OCI-M2 (cell line): ENCODE measurements around the gene CDKAL1.

Source experiments
- DNase-seq: peaks from one replicate; lab custom pipeline; 2025; ENCODE audit not compliant: unreplicated experiment; lab: John Stamatoyannopoulos, UW

The CDKAL1 gene

GRCh38 chr6:20946022-20946421 lies 411.8 kb downstream of the CDKAL1 start:
- no peak for DNase-seq

GRCh38 chr6:20946890-20947289 lies 412.6 kb downstream of the CDKAL1 start:
- DNase-seq: no peak

DNA sequence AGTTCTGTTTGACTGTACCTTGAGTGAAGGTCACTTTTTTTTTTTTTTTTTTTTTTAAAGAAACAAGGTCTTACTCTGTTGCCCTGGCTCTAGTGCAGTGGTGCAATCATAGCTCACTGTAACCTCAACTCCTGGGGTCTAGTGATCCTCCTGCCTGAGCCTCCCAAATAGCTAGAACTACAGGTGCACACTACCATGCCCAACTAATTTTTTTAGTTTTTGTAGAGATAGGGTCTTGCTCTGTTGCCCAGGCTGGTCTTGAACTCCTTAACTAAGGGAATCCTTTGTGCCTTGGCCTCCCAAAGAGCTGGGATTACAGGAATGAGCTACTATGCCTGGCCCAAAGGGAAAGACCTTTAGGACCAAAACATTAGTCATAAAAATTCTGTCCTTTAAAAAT lies 413.7 kb downstream of the CDKAL1 start:
- DNase-seq: no peak

DNA sequence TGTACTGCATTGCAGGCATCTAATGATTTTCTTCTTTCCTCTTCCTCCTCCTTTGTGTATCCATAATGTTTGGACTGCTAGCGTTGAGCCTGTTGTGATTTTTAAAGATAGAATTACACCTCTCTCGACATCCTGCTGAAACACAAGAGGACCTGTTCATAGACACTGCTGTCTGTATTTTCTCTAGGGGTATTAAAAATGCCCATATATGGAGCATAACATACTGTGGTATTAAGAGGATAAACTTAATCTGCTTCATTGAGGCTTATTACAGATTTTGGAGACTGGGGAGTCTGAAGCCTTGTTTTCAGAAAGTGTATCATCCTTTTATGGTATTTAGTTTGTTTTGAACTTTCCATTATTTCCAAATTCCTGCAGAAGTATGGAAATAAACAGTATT lies 414.3 kb downstream of the CDKAL1 start:
- no peak for DNase-seq

DNA sequence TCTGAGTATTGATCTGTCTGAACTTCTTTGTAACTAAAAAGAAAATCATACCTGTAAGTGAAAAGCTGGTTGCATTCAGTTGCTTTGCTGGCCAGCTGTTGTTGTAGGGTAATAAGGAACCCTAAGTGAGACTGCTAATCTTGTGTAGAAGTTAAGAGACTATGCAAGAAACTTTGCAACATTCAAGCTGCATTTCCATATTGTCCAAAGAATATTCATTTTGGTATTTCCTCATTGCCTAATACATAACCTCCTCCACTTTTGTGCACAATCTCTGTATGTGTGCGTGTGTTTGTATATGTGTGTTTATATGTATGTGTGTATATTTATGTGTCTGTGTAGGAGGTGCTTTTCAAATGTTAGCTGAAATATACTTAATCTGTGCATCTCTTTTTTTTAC lies 414.9 kb downstream of the CDKAL1 start:
- DNase-seq: no peak

GRCh38 chr6:20952699-20953474 lies 418.6 kb downstream of the CDKAL1 start:
- no peak for DNase-seq

GRCh38 chr6:20954315-20954714 lies 420.1 kb downstream of the CDKAL1 start:
- DNase-seq: no peak

GRCh38 chr6:20955131-20955530 lies 420.9 kb downstream of the CDKAL1 start:
- DNase-seq: no peak

DNA sequence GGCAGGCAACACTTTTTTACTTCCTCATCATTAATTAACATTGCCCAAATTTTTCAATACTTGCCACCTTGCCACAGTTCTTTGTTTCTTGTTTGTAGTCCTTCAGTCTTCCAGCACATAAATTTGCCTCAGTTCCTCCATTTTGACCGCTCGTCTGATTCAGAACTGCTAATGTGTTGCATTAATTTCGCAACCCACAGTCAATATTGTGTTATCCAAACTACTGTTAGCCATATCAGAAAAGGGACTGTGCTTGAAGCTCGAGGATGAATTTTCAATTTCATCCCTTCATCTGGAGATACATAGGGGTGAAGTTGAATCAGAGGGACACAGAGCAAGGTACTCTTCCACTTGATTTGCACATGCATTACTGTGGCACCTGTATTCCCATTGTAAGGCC lies 421.5 kb downstream of the CDKAL1 start:
- DNase-seq: no peak

- DNase-seq: no peak
These were observed 425.8 kb downstream of the CDKAL1 start for GRCh38 chr6:20960067-20960466.

- no peak for DNase-seq
These were observed 431.0 kb downstream of the CDKAL1 start for GRCh38 chr6:20965276-20965675.

- DNase-seq: no peak
These were observed 431.7 kb downstream of the CDKAL1 start for GRCh38 chr6:20965915-20966314.

DNA sequence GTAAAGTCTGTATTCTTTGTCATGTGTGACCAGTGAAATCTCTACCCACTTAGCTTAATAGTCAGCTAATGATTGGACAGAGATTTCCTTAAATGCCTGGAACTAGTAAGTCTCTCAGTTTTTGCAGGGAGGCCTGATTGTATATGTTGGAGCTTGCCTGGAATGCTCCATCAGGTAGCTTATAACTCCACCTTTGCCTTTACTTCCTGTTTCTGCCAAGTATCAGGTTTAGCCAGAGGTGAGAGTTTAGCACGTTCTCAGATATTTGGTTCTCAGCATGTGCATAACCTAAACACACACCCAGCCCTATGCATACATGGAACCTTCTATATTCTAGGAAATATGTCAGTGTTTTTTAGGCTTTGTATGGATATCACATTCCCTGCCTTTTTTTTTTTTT lies 435.3 kb downstream of the CDKAL1 start:
- DNase-seq: no peak

- no peak for DNase-seq
These were observed 442.2 kb downstream of the CDKAL1 start for GRCh38 chr6:20976391-20976918.

- DNase-seq: no peak
These were observed 443.9 kb downstream of the CDKAL1 start for GRCh38 chr6:20978151-20978614.

GRCh38 chr6:20979076-20979475 lies 444.8 kb downstream of the CDKAL1 start:
- DNase-seq: no peak

DNA sequence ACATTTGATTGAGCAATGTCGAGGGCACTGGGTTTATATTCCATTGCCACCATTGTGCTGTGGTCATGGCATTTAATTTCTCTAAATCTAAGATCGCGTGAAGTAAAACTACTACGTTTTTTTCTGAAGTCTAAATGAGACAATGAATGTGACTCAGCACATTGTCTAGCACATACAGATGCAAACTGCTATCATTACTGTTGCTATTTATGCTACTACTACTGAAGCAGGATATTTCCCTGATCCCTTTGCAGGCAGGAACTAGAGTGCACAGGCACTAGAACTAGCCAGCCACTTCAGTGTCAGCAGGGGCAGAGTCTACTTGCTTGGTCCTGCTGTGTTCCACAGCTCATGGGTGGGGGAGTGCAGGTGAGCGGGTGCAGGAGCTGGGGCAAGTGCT lies 449.7 kb downstream of the CDKAL1 start:
- no peak for DNase-seq

DNA sequence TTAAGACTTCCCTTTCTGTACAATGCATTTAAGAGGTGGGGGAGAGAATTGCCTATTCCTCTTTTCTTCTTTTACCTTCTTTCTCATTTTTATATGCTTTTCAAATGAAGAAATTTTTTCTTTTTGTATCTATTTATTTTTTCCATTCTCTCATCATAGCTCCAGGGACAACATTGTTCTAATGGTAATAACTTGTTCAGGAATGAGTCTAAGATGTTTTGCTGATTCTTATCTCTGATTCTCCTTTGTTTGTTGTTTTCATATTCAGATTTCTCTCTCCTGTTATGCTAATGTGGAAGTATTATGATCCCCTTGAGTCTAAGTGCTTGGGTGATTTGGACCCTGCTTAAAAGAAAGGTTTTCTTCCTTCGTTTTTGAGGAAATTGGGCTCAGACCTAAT lies 451.6 kb downstream of the CDKAL1 start:
- no peak for DNase-seq

DNA sequence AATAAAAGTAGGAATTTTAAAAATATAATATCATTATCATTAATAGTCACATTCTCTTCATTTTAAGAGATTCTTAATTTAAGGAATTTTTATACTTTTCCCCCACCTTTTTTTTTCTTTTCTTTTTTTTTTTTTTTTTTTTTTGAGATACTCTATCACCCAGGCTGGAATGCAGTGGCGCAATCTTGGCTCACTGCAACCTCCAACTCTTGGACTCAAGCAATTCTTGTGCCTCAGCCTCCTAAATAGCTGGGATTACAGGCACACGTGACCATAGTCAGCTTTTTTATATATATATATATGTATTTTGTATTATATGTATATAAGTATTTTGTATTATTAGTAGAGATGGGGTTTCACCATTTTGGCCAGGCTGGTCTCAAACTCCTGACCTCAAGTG lies 457.7 kb downstream of the CDKAL1 start:
- no peak for DNase-seq

GRCh38 chr6:20996099-20996498 lies 461.8 kb downstream of the CDKAL1 start:
- DNase-seq: no peak

DNA sequence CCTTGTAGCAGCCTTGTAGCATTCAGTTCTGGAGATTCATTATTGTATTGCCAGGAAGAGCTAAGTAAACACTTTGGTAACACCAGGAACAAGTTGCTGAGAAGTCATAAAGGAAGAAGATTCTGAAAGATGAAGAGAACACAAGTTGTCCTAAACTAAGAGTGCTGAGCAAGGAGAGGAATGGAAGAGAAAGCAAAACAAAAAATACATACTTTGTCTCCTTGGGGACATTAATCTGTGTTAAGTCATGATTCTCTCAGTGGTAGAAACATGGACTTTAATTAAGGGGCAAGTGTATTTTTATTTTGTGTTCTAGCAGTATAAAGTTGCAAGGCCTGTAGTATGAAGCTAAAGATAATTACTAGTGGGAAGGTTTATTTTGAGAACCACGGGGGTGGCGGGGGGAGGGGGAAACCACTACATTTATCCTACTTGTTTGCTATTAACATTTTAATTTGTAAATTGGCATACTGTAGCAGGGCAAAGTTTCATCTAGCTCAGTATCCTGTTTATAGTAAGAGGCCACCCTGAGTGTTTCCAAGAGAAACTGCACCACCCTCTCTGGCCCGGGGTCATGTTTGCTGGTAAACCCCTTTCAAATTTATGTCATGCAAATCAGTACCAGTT lies 463.0 kb downstream of the CDKAL1 start:
- DNase-seq: no peak

GRCh38 chr6:20997770-20998147 lies 463.5 kb downstream of the CDKAL1 start:
- no peak for DNase-seq
